Measurements from ENCODE around the gene TENM4.

TENM4 gene

GRCh38 chr11:79167510-79168188, 273.2 kb downstream of the TENM4 start:
- ChIA-PET POLR2A (no interaction called here), CTCF (interaction anchor here (0.9 kb wide), 1 partner anchor 523 kb away, joined by 3 read pairs; no protein-coding TSS in a partner anchor)
- TF ChIP-seq, protein P1, sequence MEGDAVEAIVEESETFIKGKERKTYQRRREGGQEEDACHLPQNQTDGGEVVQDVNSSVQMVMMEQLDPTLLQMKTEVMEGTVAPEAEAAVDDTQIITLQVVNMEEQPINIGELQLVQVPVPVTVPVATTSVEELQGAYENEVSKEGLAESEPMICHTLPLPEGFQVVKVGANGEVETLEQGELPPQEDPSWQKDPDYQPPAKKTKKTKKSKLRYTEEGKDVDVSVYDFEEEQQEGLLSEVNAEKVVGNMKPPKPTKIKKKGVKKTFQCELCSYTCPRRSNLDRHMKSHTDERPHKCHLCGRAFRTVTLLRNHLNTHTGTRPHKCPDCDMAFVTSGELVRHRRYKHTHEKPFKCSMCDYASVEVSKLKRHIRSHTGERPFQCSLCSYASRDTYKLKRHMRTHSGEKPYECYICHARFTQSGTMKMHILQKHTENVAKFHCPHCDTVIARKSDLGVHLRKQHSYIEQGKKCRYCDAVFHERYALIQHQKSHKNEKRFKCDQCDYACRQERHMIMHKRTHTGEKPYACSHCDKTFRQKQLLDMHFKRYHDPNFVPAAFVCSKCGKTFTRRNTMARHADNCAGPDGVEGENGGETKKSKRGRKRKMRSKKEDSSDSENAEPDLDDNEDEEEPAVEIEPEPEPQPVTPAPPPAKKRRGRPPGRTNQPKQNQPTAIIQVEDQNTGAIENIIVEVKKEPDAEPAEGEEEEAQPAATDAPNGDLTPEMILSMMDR (IDR thresholded peaks at IDR 0.05; ENCODE audit: insufficient read depth, low read length, missing control alignments), result no peak
- no peak overlapping the region for H3K4me3 ChIP-seq (ENCODE audit: low read depth, low read length)
- DNase-seq (ENCODE audit: low read depth, low spot score), result no peak

DNA sequence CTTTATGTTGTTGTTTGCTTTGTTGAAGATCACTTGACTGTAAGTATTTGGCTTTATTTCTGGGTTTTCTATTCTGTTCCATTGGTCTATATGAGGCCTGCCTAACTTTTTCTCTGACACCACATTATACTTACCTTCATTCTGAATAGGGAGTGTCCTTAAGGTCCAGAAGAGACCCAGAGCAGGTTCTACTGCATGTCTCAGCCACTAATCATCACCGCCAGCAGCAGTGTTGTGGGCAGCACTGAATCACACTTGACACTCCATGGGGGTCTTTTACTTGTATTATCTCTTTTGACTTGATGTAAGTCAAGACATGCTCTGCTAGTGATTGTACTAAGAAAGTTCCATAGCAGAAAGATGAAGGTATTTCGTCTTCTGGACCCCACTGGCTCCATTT, 274.9 kb downstream of the TENM4 start:
- POLR2A ChIA-PET, result no interaction called here
- H3K4me3 ChIP-seq (ENCODE audit: low read depth, low read length), result no peak overlapping the region
- CTCF ChIA-PET, result no interaction called here
- no peak for DNase-seq (ENCODE audit: low read depth, low spot score)
- TF ChIP-seq, protein P1 (IDR thresholded peaks at IDR 0.05; ENCODE audit: insufficient read depth, low read length, missing control alignments), result no peak

GRCh38 chr11:79160791-79161403, 279.9 kb downstream of the TENM4 start:
- no peak for DNase-seq (ENCODE audit: low read depth, low spot score)
- POLR2A ChIA-PET, result no interaction called here
- CTCF ChIA-PET, result interaction anchor here (1.5 to 1.6 kb wide), 2 partner anchors 8 to 10 kb away, joined by 4 read pairs; no protein-coding TSS in a partner anchor
- H3K4me3 ChIP-seq (ENCODE audit: low read depth, low read length), result no peak overlapping the region
- TF ChIP-seq, protein P1 (IDR thresholded peaks at IDR 0.05; ENCODE audit: insufficient read depth, low read length, missing control alignments), result no peak

DNA sequence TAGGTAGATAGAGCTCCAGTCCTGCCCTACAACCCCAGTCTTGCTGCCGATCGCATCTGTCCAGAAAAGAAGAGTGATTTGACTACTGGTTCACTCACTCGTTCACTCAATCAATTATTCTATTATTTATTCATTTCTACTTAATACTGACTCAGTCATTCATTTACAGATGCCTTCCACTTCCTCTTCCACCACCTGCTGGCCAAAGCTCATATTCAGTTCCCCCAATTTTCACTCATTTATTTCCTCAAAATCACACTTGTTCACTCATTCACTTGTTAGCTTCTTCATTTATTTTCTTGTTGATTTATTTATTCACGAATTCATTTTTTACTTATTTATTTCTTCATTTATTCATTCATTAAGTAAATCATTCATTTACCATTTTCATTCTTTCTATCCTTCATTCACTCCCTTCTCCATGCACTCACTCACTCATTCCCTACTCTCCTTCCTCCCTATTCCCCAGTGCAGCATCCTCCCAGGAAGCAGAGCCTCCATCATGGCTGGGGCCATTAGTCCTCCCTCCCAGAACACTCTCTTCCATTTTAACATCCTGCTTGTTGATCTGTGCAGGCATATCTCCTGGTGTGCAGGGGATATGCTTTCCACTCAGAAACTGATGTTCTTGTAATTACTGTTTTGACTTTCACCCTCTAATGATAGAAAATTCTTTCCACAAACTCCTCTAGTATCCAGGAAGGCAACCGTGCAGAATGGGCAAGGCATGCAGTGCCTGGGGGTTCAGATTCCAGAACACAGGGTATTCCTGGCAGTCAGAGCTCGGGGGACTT, 281.0 kb downstream of the TENM4 start:
- ChIA-PET CTCF (interaction anchor here (0.8 to 1.5 kb wide), 8 partner anchors 9 to 514 kb away, joined by 3 to 6 read pairs (median 3); no protein-coding TSS in a partner anchor), POLR2A (no interaction called here)
- no peak for DNase-seq (ENCODE audit: low read depth, low spot score)
- TF ChIP-seq, protein P1 (IDR thresholded peaks at IDR 0.05; ENCODE audit: insufficient read depth, low read length, missing control alignments), result no peak
- H3K4me3 ChIP-seq (ENCODE audit: low read depth, low read length), result no peak overlapping the region

GRCh38 chr11:79157738-79158137, 283.1 kb downstream of the TENM4 start:
- no peak for DNase-seq (ENCODE audit: low read depth, low spot score)
- ChIA-PET POLR2A (no interaction called here), CTCF (no interaction called here)
- no peak overlapping the region for H3K4me3 ChIP-seq (ENCODE audit: low read depth, low read length)
- TF ChIP-seq, protein P1 (IDR thresholded peaks at IDR 0.05; ENCODE audit: insufficient read depth, low read length, missing control alignments), result no peak

DNA sequence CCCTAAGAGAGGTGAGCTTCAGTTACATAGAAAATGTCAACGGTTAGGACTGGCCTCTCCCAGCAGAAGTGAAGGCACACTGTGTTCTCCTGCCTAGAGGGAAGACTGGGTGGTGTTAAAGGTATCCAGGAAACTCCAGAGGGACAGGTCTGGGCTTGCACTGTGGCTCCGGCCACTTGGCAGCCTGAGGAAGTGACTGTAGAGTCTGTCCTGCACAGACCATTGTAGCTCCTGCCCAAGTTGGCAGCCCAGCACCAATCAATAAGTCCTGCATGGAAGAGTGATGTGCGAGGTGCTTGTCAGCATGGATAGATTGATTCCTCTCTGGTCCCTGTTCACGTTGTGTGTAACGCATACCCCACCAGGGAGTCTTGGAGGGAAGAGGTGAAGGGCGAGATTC, 284.8 kb downstream of the TENM4 start:
- ChIA-PET CTCF (interaction anchor here (1.0 to 1.5 kb wide), 2 partner anchors 17 to 338 kb away, joined by 3 read pairs; no protein-coding TSS in a partner anchor), POLR2A (no interaction called here)
- H3K4me3 ChIP-seq (ENCODE audit: low read depth, low read length), result no peak overlapping the region
- DNase-seq (ENCODE audit: low read depth, low spot score), result no peak
- TF ChIP-seq, protein P1 (IDR thresholded peaks at IDR 0.05; ENCODE audit: insufficient read depth, low read length, missing control alignments), result no peak
